ENCODE data around the gene NUP62. TPM values are rescaled to one million over a fixed set of nuclear protein-coding genes. Genes with fewer than 3 reads are reported as not detected.

The NUP62 gene
- total and polyA plus RNA-seq, 12 donors, result 13.2 to 48.1 (median 32.7) TPM

GRCh38 chr19:49913720-49914119, 15.6 kb downstream of the NUP62 start:
- Histone ChIP-seq H3K27ac (no peak overlapping the region), H3K36me3 (peaks cover 0 to 89% (median 8%) of the 10 kb centered on the region in 9 donors)
- DNase-seq, result no peak

GRCh38 chr19:49912965-49913685, 16.2 kb downstream of the NUP62 start:
- TF ChIP-seq CTCF (IDR thresholded peaks at IDR 0.05), result no peak
- 81 to 87% methylated on average over 21 of the region's 21 CpGs for WGBS, 2 donors
- peaks cover 0 to 90% (median 14%) of the 10 kb centered on the region in 9 donors for H3K36me3 ChIP-seq
- peaks cover 0 to 5% (median 0%) of the 10 kb centered on the region in 11 donors for H3K9me3 ChIP-seq
- no peak for DNase-seq
- H3K4me1 ChIP-seq, result peaks cover 0 to 46% (median 8%) of the 10 kb centered on the region in 9 donors
- H3K27ac ChIP-seq, result peak overlapping the region in 1 of 10 donors; percentile 83
- H3K4me3 ChIP-seq, result no peak overlapping the region
- intact Hi-C loops (cut with DNase I), result no loop called here
- H3K27me3 ChIP-seq, result no peaks in the 10 kb centered on the region
- no peak for ATAC-seq

More at GRCh38 chr19:49913720-49914119, 15.6 kb downstream of the NUP62 start:
- Histone ChIP-seq H3K4me3 (no peak overlapping the region), H3K27me3 (no peaks in the 10 kb centered on the region), H3K4me1 (peaks cover 0 to 50% (median 8%) of the 10 kb centered on the region in 9 donors), H3K9me3 (peaks cover 0 to 5% (median 0%) of the 10 kb centered on the region in 11 donors)
- ATAC-seq, result no peak
- no peak for TF ChIP-seq CTCF (IDR thresholded peaks at IDR 0.05)
- intact Hi-C loops (cut with DNase I), result no loop called here
- 92 to 94% methylated on average over 10 of the region's 10 CpGs for WGBS, 2 donors

GRCh38 chr19:49911381-49912145, 17.7 kb downstream of the NUP62 start:
- DNase-seq (no peak), ATAC-seq (peak in 7 of 8 donors; percentile 29 to 47 (median 38))
- WGBS, 2 donors, result 65% methylated on average over 9 of the region's 9 CpGs
- Histone ChIP-seq H3K36me3 (peaks cover 0 to 90% (median 16%) of the 10 kb centered on the region in 9 donors), H3K4me1 (peaks cover 0 to 30% (median 8%) of the 10 kb centered on the region in 9 donors), H3K27ac (peak overlapping the region in 5 of 10 donors; percentile 15 to 83 (median 40)), H3K9me3 (peaks cover 0 to 5% (median 0%) of the 10 kb centered on the region in 11 donors), H3K27me3 (no peaks in the 10 kb centered on the region), H3K4me3 (no peak overlapping the region)
- TF ChIP-seq CTCF (IDR thresholded peaks at IDR 0.05), result no peak
- intact Hi-C loops (cut with DNase I), result no loop called here

GRCh38 chr19:49910179-49910578, 19.1 kb downstream of the NUP62 start:
- DNase-seq, result no peak
- peaks cover 0 to 28% (median 8%) of the 10 kb centered on the region in 9 donors for H3K4me1 ChIP-seq
- H3K4me3 ChIP-seq, result no peak overlapping the region
- WGBS, 2 donors, result 94 to 99% methylated on average over 5 of the region's 5 CpGs
- ATAC-seq, result peak in 1 of 8 donors; percentile 14
- intact Hi-C loops (cut with DNase I), result no loop called here
- peaks cover 0 to 1% (median 0%) of the 10 kb centered on the region in 11 donors for H3K9me3 ChIP-seq
- no peak for TF ChIP-seq CTCF (IDR thresholded peaks at IDR 0.05)
- peak overlapping the region in 2 of 10 donors; percentile 62 to 83 for H3K27ac ChIP-seq
- H3K36me3 ChIP-seq, result peaks cover 0 to 82% (median 13%) of the 10 kb centered on the region in 9 donors
- no peaks in the 10 kb centered on the region for H3K27me3 ChIP-seq

Data from heart right ventricle (tissue), 16 donors.